Rectal smooth muscle tissue (tissue), 1 donor: ENCODE measurements around the gene MOK.
"Not testable (repeated sequence)": the region's sequence is repeated elsewhere in the genome, so short reads cannot be mapped to it uniquely, and the experiment has no call there.

Source experiments
- H3K27ac ChIP-seq: one replicate; pipeline ENCODE4 v1.7.0; 2013; ENCODE audit warnings: low read depth, low read length, inconsistent platforms
- H3K27me3 ChIP-seq: one replicate; pipeline ENCODE4 v1.7.0; 2013; ENCODE audit warnings: low read length; ENCODE audit not compliant: control insufficient read depth, insufficient read depth
- H3K36me3 ChIP-seq: one replicate; pipeline ENCODE4 v1.7.0; 2013; ENCODE audit warnings: low read length; ENCODE audit not compliant: control insufficient read depth, insufficient read depth
- H3K4me1 ChIP-seq: one replicate; pipeline ENCODE4 v1.7.0; 2013; ENCODE audit warnings: low read length; ENCODE audit not compliant: control insufficient read depth, insufficient read depth
- H3K4me3 ChIP-seq: one replicate; pipeline ENCODE4 v1.7.0; 2013; ENCODE audit warnings: low read length
- H3K9ac ChIP-seq: one replicate; pipeline ENCODE4 v1.7.0; 2013; ENCODE audit warnings: low read length

MOK gene

GRCh38 chr14:102319351-102320032 is 14.5 kb upstream of the MOK start, which contains the start of gene ZNF839:
TSS of gene ZNF839 (plus strand) at chr14:102319746. CDS start at chr14:102319766, 20 bp downstream.
- H3K4me1 ChIP-seq, result peaks cover 8% of the 10 kb centered on the region

GRCh38 chr14:102318781-102319276 is 13.9 kb upstream of the MOK start:
- H3K9ac ChIP-seq, result peak overlapping the region; percentile 76
- H3K36me3 ChIP-seq, result no peaks in the 10 kb centered on the region
- peaks cover 8% of the 10 kb centered on the region for H3K4me1 ChIP-seq
- peak overlapping the region; percentile 96 for H3K27ac ChIP-seq
- H3K27me3 ChIP-seq, result no peaks in the 10 kb centered on the region
- peak overlapping the region; percentile 91 for H3K4me3 ChIP-seq

More at GRCh38 chr14:102319351-102320032, 14.5 kb upstream of the MOK start, which contains the start of gene ZNF839:
- no peaks in the 10 kb centered on the region for H3K27me3 ChIP-seq
- H3K36me3 ChIP-seq, result no peaks in the 10 kb centered on the region
- peak within 1 kb of the TSS; percentile 91 for H3K4me3 ChIP-seq
- peak within 1 kb of the TSS; percentile 76 for H3K9ac ChIP-seq
- peak within 1 kb of the TSS; percentile 96 for H3K27ac ChIP-seq

GRCh38 chr14:102317564-102318248 is 12.7 kb upstream of the MOK start:
- Histone ChIP-seq H3K9ac (no peak overlapping the region), H3K36me3 (no peaks in the 10 kb centered on the region), H3K4me3 (peak overlapping the region; percentile 69), H3K27me3 (no peaks in the 10 kb centered on the region), H3K27ac (peak overlapping the region; percentile 45), H3K4me1 (peaks cover 8% of the 10 kb centered on the region)

GRCh38 chr14:102316743-102317563 is 12.0 kb upstream of the MOK start:
- Histone ChIP-seq H3K4me1 (peaks cover 8% of the 10 kb centered on the region), H3K27ac (peak overlapping the region; percentile 46), H3K27me3 (no peaks in the 10 kb centered on the region), H3K9ac (no peak overlapping the region), H3K36me3 (no peaks in the 10 kb centered on the region), H3K4me3 (peak overlapping the region; percentile 74)

GRCh38 chr14:102316338-102316742 is 11.4 kb upstream of the MOK start:
- Histone ChIP-seq H3K36me3 (no peaks in the 10 kb centered on the region), H3K4me1 (peaks cover 8% of the 10 kb centered on the region), H3K9ac (no peak overlapping the region), H3K27me3 (no peaks in the 10 kb centered on the region), H3K4me3 (peak overlapping the region; percentile 74), H3K27ac (peak overlapping the region; percentile 46)

GRCh38 chr14:102315121-102315520 is 10.2 kb upstream of the MOK start:
- Histone ChIP-seq H3K36me3 (no peaks in the 10 kb centered on the region), H3K27ac (no peak overlapping the region), H3K4me1 (peaks cover 3% of the 10 kb centered on the region), H3K9ac (no peak overlapping the region), H3K27me3 (no peaks in the 10 kb centered on the region), H3K4me3 (no peak overlapping the region)

- Histone ChIP-seq H3K4me1 (peaks cover 3% of the 10 kb centered on the region), H3K27ac (no peak overlapping the region)
These were observed 9.5 kb upstream of the MOK start for GRCh38 chr14:102314242-102315011.

GRCh38 chr14:102303664-102304063 is 1.3 kb downstream of the MOK start:
- no peaks in the 10 kb centered on the region for H3K36me3 ChIP-seq
- peaks cover 2% of the 10 kb centered on the region for H3K4me1 ChIP-seq
- no peaks in the 10 kb centered on the region for H3K27me3 ChIP-seq
- no peak overlapping the region for H3K27ac ChIP-seq
- no peak overlapping the region for H3K4me3 ChIP-seq
- no peak overlapping the region for H3K9ac ChIP-seq

More at GRCh38 chr14:102314242-102315011, 9.5 kb upstream of the MOK start:
- Histone ChIP-seq H3K36me3 (no peaks in the 10 kb centered on the region), H3K9ac (peak overlapping the region; percentile 25), H3K4me3 (peak overlapping the region; percentile 74), H3K27me3 (no peaks in the 10 kb centered on the region)

GRCh38 chr14:102298303-102299070 is 6.5 kb downstream of the MOK start:
- H3K9ac ChIP-seq, result not testable (repeated sequence)

GRCh38 chr14:102297436-102298170 is 7.4 kb downstream of the MOK start:
- Histone ChIP-seq H3K36me3 (no peaks in the 10 kb centered on the region), H3K9ac (no peak overlapping the region), H3K27me3 (no peaks in the 10 kb centered on the region), H3K4me1 (no peaks in the 10 kb centered on the region), H3K4me3 (no peak overlapping the region), H3K27ac (no peak overlapping the region)

More at GRCh38 chr14:102298303-102299070, 6.5 kb downstream of the MOK start:
- not testable (repeated sequence) for H3K27ac ChIP-seq, H3K4me1 ChIP-seq, H3K27me3 ChIP-seq, H3K36me3 ChIP-seq, H3K4me3 ChIP-seq
